Coronary artery (tissue), 2 donors: ENCODE results near the gene PDCD4.

Experiments
- DNase-seq: peaks from one replicate; pipeline ENCODE4 v3.0.0-alpha.2; 2017; ENCODE audit warnings: low spot score
- H3K27ac ChIP-seq, 2 donors: fragments of 200-600 bp; sonication (generic); one replicate each; pipeline ENCODE4 v1.5.1; 2016 to 2019
- H3K4me3 ChIP-seq: fragments of 200-600 bp; sonication (generic); 2 replicates; pipeline ENCODE4 v1.5.1; 2016; ENCODE audit warnings: mild to moderate bottlenecking, moderate library complexity
- CTCF ChIP-seq: fragments of 200-600 bp; sonication (generic); IDR thresholded peaks from one replicate; pipeline ENCODE4 v1.5.1; 2019; ENCODE audit warnings: antibody characterized with exemption

PDCD4 gene

DNA sequence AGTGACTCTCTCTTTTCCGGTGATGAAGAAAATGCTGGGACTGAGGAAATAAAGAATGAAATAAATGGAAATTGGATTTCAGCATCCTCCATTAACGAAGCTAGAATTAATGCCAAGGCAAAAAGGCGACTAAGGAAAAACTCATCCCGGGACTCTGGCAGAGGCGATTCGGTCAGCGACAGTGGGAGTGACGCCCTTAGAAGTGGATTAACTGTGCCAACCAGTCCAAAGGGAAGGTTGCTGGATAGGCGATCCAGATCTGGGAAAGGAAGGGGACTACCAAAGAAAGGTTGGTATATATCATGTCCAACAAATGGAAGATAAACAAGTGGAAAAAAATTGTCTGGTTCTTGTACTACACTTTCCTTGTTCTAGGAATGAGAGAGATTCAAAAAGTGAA lies 9.5 kb downstream of the PDCD4 start:
- Histone ChIP-seq H3K27ac (peak overlapping the region in 1 of 2 donors; percentile 6), H3K4me3 (no peak overlapping the region)
- TF ChIP-seq CTCF = no peak
- no peak for DNase-seq

DNA sequence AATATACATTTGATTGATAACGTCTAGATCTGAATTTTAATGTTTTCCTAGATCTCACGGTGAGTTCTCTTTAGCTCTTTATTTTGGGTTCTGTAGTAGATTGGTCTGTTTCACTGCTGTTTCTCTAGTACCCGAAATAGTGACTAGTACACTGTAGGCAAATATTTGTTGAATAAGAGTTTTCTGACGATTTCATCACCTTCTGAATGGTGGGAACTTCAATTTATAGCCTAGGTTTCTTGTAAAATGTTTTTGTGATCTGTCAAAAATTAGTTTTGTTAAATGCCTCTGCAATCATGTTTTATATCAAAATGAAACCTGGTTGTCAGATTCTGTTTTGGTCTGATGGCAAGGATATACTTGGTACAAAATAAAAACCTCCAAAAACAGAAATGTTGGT lies 10.2 kb downstream of the PDCD4 start:
- Histone ChIP-seq H3K4me3 (no peak overlapping the region), H3K27ac (peak overlapping the region in 1 of 2 donors; percentile 6)
- TF ChIP-seq CTCF = no peak
- no peak for DNase-seq

DNA sequence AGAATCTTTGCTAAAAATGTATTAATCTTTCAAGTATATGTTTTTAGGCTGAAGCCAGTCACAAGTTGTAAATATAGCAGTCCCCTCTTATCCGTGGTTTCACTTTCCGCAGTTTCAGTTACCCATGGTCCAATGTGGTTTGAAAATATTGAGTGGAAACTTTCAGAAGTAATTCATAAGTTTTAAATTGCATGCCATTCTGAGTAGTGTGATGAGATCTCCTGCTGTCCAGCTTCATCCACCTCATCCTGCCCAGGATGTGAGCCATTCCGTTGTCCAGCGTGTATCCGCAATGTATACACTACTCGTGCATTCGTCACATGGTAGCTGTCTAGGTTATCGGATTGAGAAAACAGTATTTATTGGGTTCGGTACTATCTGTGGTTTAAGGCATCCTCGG lies 12.2 kb downstream of the PDCD4 start:
- H3K4me3 ChIP-seq = peak overlapping the region; percentile 40
- DNase-seq = no peak
- no peak for TF ChIP-seq CTCF
- peak overlapping the region in 1 of 2 donors; percentile 6 for H3K27ac ChIP-seq

DNA sequence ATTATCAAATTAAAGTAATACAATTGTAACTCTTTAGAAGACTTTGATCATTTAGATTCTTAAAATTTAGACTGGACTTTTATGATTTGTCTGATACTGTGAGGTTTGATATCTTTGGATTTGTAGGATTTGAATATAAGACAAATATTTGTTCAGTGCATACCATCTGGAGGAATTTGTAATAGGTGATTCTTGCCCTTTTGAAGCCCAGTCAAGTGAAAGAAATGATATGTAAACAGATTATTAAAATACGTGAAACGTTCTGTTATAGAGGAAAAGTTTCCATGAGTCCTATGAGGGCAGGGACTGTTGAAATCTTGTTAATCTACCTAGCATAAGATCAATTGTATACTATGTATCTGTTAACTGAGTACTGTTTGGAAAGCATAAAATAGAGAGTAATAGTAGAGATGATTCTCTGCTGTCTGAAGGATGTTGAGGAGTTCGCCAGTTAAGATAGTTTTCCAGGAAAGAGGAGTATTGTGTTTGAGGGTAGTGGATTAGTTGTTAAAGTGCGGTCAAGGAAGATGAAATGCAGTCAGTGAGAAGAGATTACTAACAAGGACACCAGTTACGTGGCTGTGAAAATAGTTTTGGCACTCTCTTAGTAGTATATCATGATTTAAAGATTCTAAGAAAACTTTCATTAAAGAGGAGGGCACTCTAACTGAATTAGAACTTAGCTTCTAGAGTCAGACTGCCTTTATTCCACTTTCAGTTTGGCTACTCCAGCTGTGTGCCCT lies 14.4 kb downstream of the PDCD4 start:
- no peak for DNase-seq
- Histone ChIP-seq H3K27ac (peak overlapping the region in 1 of 2 donors; percentile 9), H3K4me3 (no peak overlapping the region)
- no peak for TF ChIP-seq CTCF

- TF ChIP-seq CTCF = no peak
- no peak for DNase-seq
- Histone ChIP-seq H3K27ac (no peak overlapping the region), H3K4me3 (no peak overlapping the region)
Measured at GRCh38 chr10:110887560-110887959, 15.8 kb downstream of the PDCD4 start.

GRCh38 chr10:110892602-110893288 lies 21.0 kb downstream of the PDCD4 start:
- no peak for TF ChIP-seq CTCF
- DNase-seq = no peak
- Histone ChIP-seq H3K4me3 (no peak overlapping the region), H3K27ac (no peak overlapping the region)
